GM18499 (cell line): Measurements from ENCODE around the gene ERAS.
"Not testable (repeated sequence)": the region's sequence is repeated elsewhere in the genome, so short reads cannot be mapped to it uniquely, and the experiment has no call there.

ENCODE experiments used
- ATAC-seq: cut with Tn5 transposase; IDR thresholded peaks from one replicate; pipeline ENCODE4 v1.9.1; 2021; ENCODE audit warnings: moderate number of reproducible peaks; ENCODE audit not compliant: insufficient read depth, unreplicated experiment

Gene ERAS

DNA sequence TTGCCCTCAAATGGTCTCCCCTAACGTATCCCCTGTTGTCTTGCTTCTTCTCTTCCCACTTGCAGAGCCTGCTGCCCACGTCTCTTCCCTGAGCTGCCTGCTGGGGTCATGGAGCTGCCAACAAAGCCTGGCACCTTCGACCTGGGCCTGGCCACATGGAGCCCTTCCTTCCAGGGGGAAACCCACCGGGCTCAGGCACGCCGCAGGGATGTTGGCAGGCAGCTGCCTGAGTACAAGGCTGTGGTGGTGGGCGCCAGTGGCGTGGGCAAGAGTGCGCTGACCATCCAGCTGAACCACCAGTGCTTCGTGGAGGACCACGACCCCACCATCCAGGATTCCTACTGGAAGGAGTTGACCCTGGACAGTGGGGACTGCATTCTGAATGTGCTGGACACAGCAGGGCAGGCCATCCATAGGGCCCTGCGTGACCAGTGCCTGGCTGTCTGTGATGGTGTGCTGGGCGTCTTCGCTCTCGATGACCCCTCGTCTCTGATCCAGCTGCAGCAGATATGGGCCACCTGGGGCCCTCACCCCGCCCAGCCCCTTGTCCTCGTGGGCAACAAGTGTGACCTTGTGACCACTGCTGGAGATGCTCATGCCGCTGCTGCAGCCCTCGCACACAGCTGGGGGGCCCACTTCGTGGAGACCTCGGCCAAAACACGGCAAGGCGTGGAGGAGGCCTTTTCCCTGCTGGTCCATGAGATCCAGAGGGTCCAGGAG lies 2.9 kb downstream of the ERAS start:
- no peak for ATAC-seq

- ATAC-seq: no peak
Measured at GRCh38 chrX:48831136-48831908, 5.0 kb downstream of the ERAS start.

GRCh38 chrX:48831909-48832291 lies 5.6 kb downstream of the ERAS start:
- no peak for ATAC-seq

DNA sequence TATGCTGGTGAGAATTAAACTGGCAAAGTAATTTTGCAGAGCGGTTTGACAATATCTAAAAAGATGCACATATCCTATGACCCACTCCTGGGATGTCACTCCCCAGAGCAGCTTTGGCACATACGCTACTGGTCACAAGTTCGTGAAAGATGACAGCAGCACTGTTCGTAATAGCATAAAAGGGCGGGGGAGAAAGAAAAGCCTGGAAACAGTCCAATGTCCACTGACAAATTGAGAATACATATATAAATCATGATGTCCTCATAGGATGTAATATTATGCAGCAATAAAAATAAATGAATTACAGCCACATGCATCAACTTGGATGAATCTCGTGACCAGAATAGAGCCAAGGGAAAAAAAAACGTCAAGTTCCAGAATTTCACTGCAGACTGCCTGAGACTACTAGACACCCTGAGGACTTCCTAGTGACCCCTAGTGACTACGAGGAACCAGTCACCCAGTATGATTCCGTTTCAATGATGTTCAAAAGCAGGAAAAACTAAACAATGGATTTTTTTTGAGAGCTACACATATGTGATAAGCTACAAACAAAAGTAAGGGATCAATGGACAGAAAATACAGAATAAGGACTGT lies 7.3 kb downstream of the ERAS start:
- ATAC-seq: no peak

- ATAC-seq: no peak
Measured at GRCh38 chrX:48834383-48834709, 8.0 kb downstream of the ERAS start.

- no peak for ATAC-seq
Measured at GRCh38 chrX:48835524-48836329, 9.4 kb downstream of the ERAS start, which contains the start of gene PCSK1N. TSS of gene PCSK1N (minus strand) at chrX:48835610. CDS start at chrX:48835532, 78 bp downstream.

DNA sequence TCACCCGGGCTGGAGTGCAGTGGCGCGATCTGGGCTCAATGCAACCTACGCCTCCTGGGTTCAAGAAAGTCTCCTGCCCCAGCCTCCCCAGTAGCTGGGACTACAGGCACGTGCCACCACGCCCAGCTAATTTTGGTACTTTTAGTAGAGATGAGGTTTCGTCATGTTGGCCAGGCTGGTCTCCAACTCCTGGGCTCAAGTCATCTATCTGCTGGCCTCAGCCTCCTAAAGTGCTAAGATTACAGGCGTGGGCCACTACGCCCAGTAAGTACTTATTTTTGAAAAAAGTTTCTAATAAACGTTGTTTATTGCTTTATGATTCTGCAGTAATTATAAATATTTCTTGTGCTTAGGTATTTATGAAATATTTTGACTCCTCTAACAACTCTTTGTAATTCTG lies 13.4 kb downstream of the ERAS start:
- ATAC-seq: no peak

DNA sequence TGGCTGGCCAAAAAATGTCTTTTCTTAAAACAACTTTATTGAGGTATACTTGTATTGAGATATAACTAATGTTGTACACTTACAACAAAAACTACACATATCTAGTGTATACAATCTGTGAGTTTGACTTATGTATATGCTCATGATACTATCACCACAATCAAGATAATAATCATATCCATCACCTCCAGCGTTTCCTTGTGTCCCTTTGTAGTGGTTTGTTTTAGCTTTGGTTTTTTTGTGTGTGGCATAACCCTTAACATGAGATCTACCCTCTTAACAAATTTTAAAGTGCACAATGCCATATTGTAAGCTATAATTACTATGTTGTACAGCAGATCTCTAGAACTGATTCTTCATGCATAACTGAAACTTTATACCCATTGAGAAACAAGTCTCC lies 22.5 kb downstream of the ERAS start:
- ATAC-seq: no peak

GRCh38 chrX:48852857-48853256 lies 26.5 kb downstream of the ERAS start:
- ATAC-seq: no peak

GRCh38 chrX:48853494-48853893 lies 27.2 kb downstream of the ERAS start:
- ATAC-seq: not testable (repeated sequence)

- ATAC-seq: not testable (repeated sequence)
Measured at GRCh38 chrX:48854121-48854804, 27.9 kb downstream of the ERAS start.

DNA sequence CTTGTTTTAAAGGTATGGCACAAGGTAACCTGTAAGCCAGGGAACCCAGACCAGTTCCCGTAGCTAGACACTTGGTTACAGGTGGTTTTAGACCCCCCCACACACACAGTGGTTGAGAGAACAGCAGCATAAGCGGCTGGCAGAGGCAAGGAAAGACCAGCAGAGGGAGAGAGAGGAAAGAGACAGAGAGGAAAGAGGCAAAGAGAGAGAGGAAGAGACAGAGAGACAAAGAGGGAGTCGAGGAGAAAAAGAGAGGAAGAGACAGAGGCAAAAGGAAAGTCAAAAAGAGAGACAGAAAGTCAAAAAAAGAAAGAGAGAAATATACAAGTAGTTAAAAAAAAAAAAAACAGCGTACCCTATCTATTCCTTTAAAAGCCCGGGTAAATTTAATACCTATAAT lies 28.6 kb downstream of the ERAS start:
- ATAC-seq: no peak

DNA sequence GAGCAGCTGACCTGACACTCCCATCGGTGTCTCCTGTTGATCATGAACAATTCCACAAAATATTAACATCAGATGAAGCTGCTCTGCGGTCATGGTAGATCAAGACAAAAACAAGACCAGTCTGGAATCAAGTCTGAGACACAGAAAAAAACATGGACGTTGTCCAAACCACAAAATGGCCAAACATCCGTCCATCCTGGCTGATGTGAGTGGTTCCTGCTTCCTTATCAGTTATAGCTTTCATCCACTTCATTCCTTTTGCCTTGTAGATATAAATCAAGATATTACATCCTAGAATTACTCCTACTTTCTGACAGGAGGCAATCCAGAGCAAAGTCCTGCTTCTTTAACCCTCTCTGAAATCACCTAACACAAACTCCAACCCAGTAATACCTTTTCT lies 37.9 kb downstream of the ERAS start:
- no peak for ATAC-seq

GRCh38 chrX:48872017-48872416 lies 45.7 kb downstream of the ERAS start:
- ATAC-seq: not testable (repeated sequence)

DNA sequence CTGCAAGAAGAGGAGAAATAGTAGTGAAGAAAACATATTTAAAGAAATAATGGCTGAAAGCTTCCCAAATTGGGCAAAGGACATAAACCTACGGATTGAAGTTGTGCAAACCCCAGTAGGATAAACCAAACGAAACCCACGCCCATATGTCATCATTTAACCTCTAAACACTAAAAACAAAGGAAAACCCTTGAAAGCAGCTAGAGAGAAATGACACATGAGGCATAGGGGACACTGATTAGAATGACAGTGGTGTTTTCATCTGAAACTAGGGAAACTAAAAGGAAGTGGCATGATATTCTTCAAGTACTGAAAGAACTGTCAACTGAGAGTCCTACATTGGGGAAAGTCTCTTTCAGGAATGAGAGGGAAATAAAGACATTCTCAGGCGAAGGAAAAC lies 50.6 kb downstream of the ERAS start:
- ATAC-seq: not testable (repeated sequence)
